Right lobe of liver (tissue), 6 donors: ENCODE data around the gene CDH13. TPM values are rescaled to one million over a fixed set of nuclear protein-coding genes. Genes with fewer than 3 reads are reported as not detected.

Experiments
- ATAC-seq, 4 donors: fragments of 200-7000 bp; cut with Tn5 transposase; one replicate each; pipeline ENCODE4 v1.9.1; 2020; ENCODE audit warnings: mild to moderate bottlenecking in 4 of 4, moderate library complexity in 4 of 4
- DNase-seq, 3 donors: peaks; one replicate each; pipeline ENCODE4 v3.0.0-alpha.2; 2020
- H3K27ac ChIP-seq, 3 donors: fragments of 200-600 bp; one replicate each; pipeline ENCODE4 v1.8.0; 2022
- H3K27me3 ChIP-seq, 2 donors: fragments of 200-600 bp; one replicate each; pipeline ENCODE4 v1.8.0; 2022
- H3K36me3 ChIP-seq, 4 donors: fragments of 200-600 bp; sonication (generic) in 1 of 4; one replicate each; pipeline versions ENCODE4 v1.5.1 to v1.8.0; 2017 to 2022; ENCODE audit warnings: control low read depth in 1 of 4
- H3K4me1 ChIP-seq, 4 donors: fragments of 200-600 bp; sonication (generic) in 1 of 4; one replicate each; pipeline versions ENCODE4 v1.5.1 to v1.8.0; 2017 to 2022; ENCODE audit warnings: control low read depth in 1 of 4
- H3K4me3 ChIP-seq, 3 donors: fragments of 200-600 bp; one replicate each; pipeline ENCODE4 v1.8.0; 2022
- H3K9me3 ChIP-seq, 4 donors: fragments of 200-600 bp; sonication (generic) in 1 of 4; one replicate each; pipeline versions ENCODE4 v1.5.1 to v1.8.0; 2017 to 2022; ENCODE audit warnings: control low read depth in 1 of 4
- CTCF ChIP-seq, 4 donors: fragments of 200-600 bp in 3 of 4; fragments of 450-650 bp in 1 of 4; IDR thresholded peaks; one replicate each; pipeline versions ENCODE4 v1.5.1 to v1.8.0; 2016 to 2022; ENCODE audit warnings: antibody characterized with exemption in 4 of 4, mild to moderate bottlenecking in 2 of 4
- POLR2A ChIP-seq: fragments of 450-650 bp; IDR thresholded peaks from one replicate; pipeline ENCODE4 v1.6.1; 2017; ENCODE audit warnings: antibody characterized with exemption, mild to moderate bottlenecking
- WGBS: methylation state at CpG from one replicate; pipeline ENCODE4 v1.1.6; 2018; ENCODE audit warnings: low coverage, low lambda C conversion rate; ENCODE audit not compliant: insufficient coverage; ENCODE audit errors: missing lambda C conversion rate; 5-methylcytosine and 5-hydroxymethylcytosine counted together
- intact Hi-C, 2 donors: fragments of 100-400 bp; cut with DNase I; formaldehyde crosslinking; loops; one replicate each; pipeline versions ENCODE4 v1.11.2 to v1.14.1; 2022
- total RNA-seq, 6 experiments: library from RNA; depleted of rRNA in 2 of 6; stranded (reverse); fragments of >200 nt in 2 of 6; fragmentation: NEBNext Ultra II Directional in 3 of 6; extraction: Animal tissue kit (Norgen Biotek cat#: 25700) in 3 of 6; gene quantifications; one replicate each; pipeline versions ENCODE4 v1.1.0 to v1.2.4, GENCODE V29; 2016 to 2023
- donor health status: DM: no; HTN: yes; CAD: no.
- donor health status: DM: no; HTN: no; CAD: no.
- donor health status: DM: no; HTN: no; CAD: no.
- donor health status: DM: no; HTN: yes; CAD: no.
- donor health status: DM: no; HTN: yes; CAD: no.

The CDH13 gene
- total RNA-seq, 6 experiments from 2014 or later, result 0.13 to 4.6 (median 0.49) TPM

GRCh38 chr16:83532634-83533033 is 905.9 kb downstream of the CDH13 start:
- Histone ChIP-seq H3K9me3 (no peaks in the 10 kb centered on the region), H3K4me3 (no peak overlapping the region), H3K36me3 (no peaks in the 10 kb centered on the region), H3K4me1 (no peaks in the 10 kb centered on the region), H3K27ac (no peak overlapping the region), H3K27me3 (no peaks in the 10 kb centered on the region)
- intact Hi-C loops, result no loop called here
- 74% methylated on average over 11 of the region's 12 CpGs for WGBS
- ATAC-seq (no peak), DNase-seq (no peak)
- TF ChIP-seq POLR2A (no peak), CTCF (IDR thresholded peaks at IDR 0.05) (no peak)

GRCh38 chr16:83533193-83533592 is 906.4 kb downstream of the CDH13 start:
- Histone ChIP-seq H3K9me3 (no peaks in the 10 kb centered on the region), H3K27ac (no peak overlapping the region), H3K27me3 (no peaks in the 10 kb centered on the region), H3K4me1 (no peaks in the 10 kb centered on the region), H3K36me3 (no peaks in the 10 kb centered on the region), H3K4me3 (no peak overlapping the region)
- no peak for TF ChIP-seq POLR2A
- TF ChIP-seq CTCF (IDR thresholded peaks at IDR 0.05), result no peak
- 63% methylated on average over 8 of the region's 11 CpGs for WGBS
- no peak for ATAC-seq
- DNase-seq, result no peak
- intact Hi-C loops, result no loop called here

DNA sequence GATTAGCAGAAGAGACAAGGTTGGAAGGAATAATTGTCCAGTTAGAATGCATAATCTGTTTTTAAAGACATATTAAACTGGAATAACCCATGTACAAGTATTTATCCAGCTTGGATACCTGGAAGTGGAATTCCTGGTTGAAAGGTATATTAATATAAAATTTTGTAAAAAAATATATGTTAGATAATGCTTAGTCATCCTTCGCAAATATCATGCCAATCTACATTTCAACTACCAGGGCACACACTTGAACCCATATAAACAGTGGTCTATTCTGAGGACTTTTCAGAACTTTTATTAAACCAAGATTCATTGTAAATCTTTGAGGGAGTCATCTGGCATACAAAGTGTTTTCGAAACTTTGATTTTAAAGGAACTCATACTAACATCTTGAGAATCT is 911.9 kb downstream of the CDH13 start:
- Histone ChIP-seq H3K27ac (no peak overlapping the region), H3K9me3 (no peaks in the 10 kb centered on the region), H3K36me3 (no peaks in the 10 kb centered on the region), H3K27me3 (no peaks in the 10 kb centered on the region), H3K4me1 (no peaks in the 10 kb centered on the region), H3K4me3 (no peak overlapping the region)
- ATAC-seq (no peak), DNase-seq (no peak)
- intact Hi-C loops, result no loop called here
- TF ChIP-seq CTCF (IDR thresholded peaks at IDR 0.05) (no peak), POLR2A (no peak)
- 60% methylated on average over 2 of the region's 2 CpGs for WGBS

- Histone ChIP-seq H3K4me1 (no peaks in the 10 kb centered on the region), H3K4me3 (no peak overlapping the region), H3K9me3 (no peaks in the 10 kb centered on the region), H3K27me3 (no peaks in the 10 kb centered on the region), H3K27ac (no peak overlapping the region), H3K36me3 (no peaks in the 10 kb centered on the region)
- intact Hi-C loops, result no loop called here
- ATAC-seq (no peak), DNase-seq (no peak)
- WGBS, result 50% methylated on average over 8 of the region's 12 CpGs
- TF ChIP-seq POLR2A (no peak), CTCF (IDR thresholded peaks at IDR 0.05) (no peak)
Observed at GRCh38 chr16:83539736-83540490, 913.1 kb downstream of the CDH13 start.
